ENCODE results near the gene DLG2.

Gene DLG2

GRCh38 chr11:83630211-83630610, 1996.9 kb downstream of the DLG2 start:
- H3K27me3 ChIP-seq (ENCODE audit: control insufficient read depth in 1 of 2, insufficient read depth in 2 of 2, low read length in 2 of 2): no peaks in the 10 kb centered on the region
- H3K36me3 ChIP-seq (ENCODE audit: insufficient read depth, low read length): no peaks in the 10 kb centered on the region
- H3K4me1 ChIP-seq (ENCODE audit: insufficient read depth, low read length): no peaks in the 10 kb centered on the region

GRCh38 chr11:83629775-83630174, 1997.4 kb downstream of the DLG2 start:
- Histone ChIP-seq H3K9me3 (ENCODE audit: low read length) (no peaks in the 10 kb centered on the region), H3K27me3 (ENCODE audit: control insufficient read depth in 1 of 2, insufficient read depth in 2 of 2, low read length in 2 of 2) (no peaks in the 10 kb centered on the region), H3K9ac (ENCODE audit: low read length) (no peak overlapping the region), H3K27ac (ENCODE audit: low read depth, low read length) (no peak overlapping the region), H3K36me3 (ENCODE audit: insufficient read depth, low read length) (no peaks in the 10 kb centered on the region), H3K4me1 (ENCODE audit: insufficient read depth, low read length) (no peaks in the 10 kb centered on the region), H3K4me3 (ENCODE audit: low read depth in 1 of 2, low read length in 2 of 2) (no peak overlapping the region)

More at GRCh38 chr11:83630211-83630610, 1996.9 kb downstream of the DLG2 start:
- Histone ChIP-seq H3K9ac (ENCODE audit: low read length) (no peak overlapping the region), H3K27ac (ENCODE audit: low read depth, low read length) (no peak overlapping the region), H3K9me3 (ENCODE audit: low read length) (no peaks in the 10 kb centered on the region), H3K4me3 (ENCODE audit: low read depth in 1 of 2, low read length in 2 of 2) (no peak overlapping the region)

- H3K9me3 ChIP-seq (ENCODE audit: low read length): no peaks in the 10 kb centered on the region
- H3K9ac ChIP-seq (ENCODE audit: low read length): no peak overlapping the region
- no peak overlapping the region for H3K27ac ChIP-seq (ENCODE audit: low read depth, low read length)
- no peaks in the 10 kb centered on the region for H3K27me3 ChIP-seq (ENCODE audit: control insufficient read depth in 1 of 2, insufficient read depth in 2 of 2, low read length in 2 of 2)
- no peaks in the 10 kb centered on the region for H3K36me3 ChIP-seq (ENCODE audit: insufficient read depth, low read length)
- H3K4me1 ChIP-seq (ENCODE audit: insufficient read depth, low read length): no peaks in the 10 kb centered on the region
- H3K4me3 ChIP-seq (ENCODE audit: low read depth in 1 of 2, low read length in 2 of 2): no peak overlapping the region
These were observed 1998.4 kb downstream of the DLG2 start for GRCh38 chr11:83628622-83629355.

DNA sequence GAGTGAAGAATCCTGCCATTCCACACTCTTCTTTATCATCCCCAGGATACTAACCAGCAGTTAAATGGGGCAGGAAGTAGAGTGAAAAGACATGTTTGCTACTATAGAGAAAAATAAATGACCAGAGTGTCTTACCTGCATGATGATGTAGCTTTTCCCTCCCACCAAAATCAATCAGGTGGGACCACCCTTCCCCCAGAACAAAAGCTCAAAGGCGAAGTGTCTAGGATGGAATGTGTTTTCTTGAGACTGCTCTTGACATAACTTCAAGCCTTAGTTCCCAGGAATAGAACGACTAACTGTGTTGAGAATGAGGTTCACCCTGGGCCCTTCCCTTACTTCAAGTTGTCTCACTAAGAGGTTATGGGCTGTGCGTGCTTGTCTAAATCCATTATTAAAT, 2001.8 kb downstream of the DLG2 start:
- H3K9me3 ChIP-seq (ENCODE audit: low read length): no peaks in the 10 kb centered on the region
- H3K27me3 ChIP-seq (ENCODE audit: control insufficient read depth in 1 of 2, insufficient read depth in 2 of 2, low read length in 2 of 2): no peaks in the 10 kb centered on the region
- H3K36me3 ChIP-seq (ENCODE audit: insufficient read depth, low read length): no peaks in the 10 kb centered on the region
- no peaks in the 10 kb centered on the region for H3K4me1 ChIP-seq (ENCODE audit: insufficient read depth, low read length)
- H3K4me3 ChIP-seq (ENCODE audit: low read depth in 1 of 2, low read length in 2 of 2): no peak overlapping the region
- H3K9ac ChIP-seq (ENCODE audit: low read length): no peak overlapping the region
- H3K27ac ChIP-seq (ENCODE audit: low read depth, low read length): no peak overlapping the region

GRCh38 chr11:83617671-83618070, 2009.5 kb downstream of the DLG2 start:
- Histone ChIP-seq H3K4me3 (ENCODE audit: low read depth in 1 of 2, low read length in 2 of 2) (no peak overlapping the region), H3K27me3 (ENCODE audit: control insufficient read depth in 1 of 2, insufficient read depth in 2 of 2, low read length in 2 of 2) (no peaks in the 10 kb centered on the region), H3K4me1 (ENCODE audit: insufficient read depth, low read length) (no peaks in the 10 kb centered on the region), H3K9me3 (ENCODE audit: low read length) (no peaks in the 10 kb centered on the region), H3K36me3 (ENCODE audit: insufficient read depth, low read length) (no peaks in the 10 kb centered on the region), H3K9ac (ENCODE audit: low read length) (no peak overlapping the region), H3K27ac (ENCODE audit: low read depth, low read length) (no peak overlapping the region)

- no peaks in the 10 kb centered on the region for H3K27me3 ChIP-seq (ENCODE audit: control insufficient read depth in 1 of 2, insufficient read depth in 2 of 2, low read length in 2 of 2)
- no peaks in the 10 kb centered on the region for H3K4me1 ChIP-seq (ENCODE audit: insufficient read depth, low read length)
- H3K9ac ChIP-seq (ENCODE audit: low read length): no peak overlapping the region
- no peaks in the 10 kb centered on the region for H3K36me3 ChIP-seq (ENCODE audit: insufficient read depth, low read length)
- no peak overlapping the region for H3K27ac ChIP-seq (ENCODE audit: low read depth, low read length)
- H3K4me3 ChIP-seq (ENCODE audit: low read depth in 1 of 2, low read length in 2 of 2): no peak overlapping the region
- no peaks in the 10 kb centered on the region for H3K9me3 ChIP-seq (ENCODE audit: low read length)
These were observed 2013.4 kb downstream of the DLG2 start for GRCh38 chr11:83613767-83614121.

DNA sequence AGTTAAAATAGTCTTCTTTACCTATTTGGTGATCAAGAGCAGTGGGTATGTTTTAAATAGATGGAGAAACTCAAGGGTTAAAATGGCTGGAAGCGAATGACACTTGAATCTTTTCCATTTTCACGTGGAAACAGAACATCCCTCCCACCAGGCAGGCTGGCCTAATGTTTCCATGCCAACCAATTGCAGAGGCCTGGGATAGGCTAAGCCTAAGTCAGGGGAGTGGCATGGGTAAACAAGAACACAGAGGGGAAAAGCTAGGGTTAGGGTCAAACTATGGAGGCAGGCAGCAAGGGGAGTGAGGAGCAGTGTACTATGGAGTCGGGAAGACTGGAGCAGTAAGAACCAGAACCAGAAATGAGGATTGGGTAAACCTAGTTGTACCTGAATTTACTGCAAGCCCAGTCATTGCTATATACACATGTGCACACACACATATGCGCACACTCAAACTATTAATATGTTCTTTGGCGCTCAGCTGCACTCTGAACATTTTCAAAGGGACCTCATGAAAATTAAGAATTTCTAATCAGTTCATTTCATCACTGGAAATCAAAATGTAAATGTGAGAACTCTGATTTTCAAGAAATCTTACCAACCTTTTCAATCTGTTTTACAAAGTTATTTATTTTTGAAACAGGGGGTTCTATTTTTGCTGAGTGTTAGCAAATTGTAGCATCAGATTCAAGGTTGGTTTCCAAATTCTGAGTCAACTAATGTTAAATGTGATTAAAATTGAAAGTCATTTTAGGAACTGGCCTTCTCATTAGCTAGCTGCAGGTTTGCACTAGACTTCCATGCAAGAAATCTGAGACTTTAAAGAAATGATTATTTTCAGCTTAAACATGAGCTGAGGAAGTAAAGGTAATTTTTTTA, 2014.0 kb downstream of the DLG2 start:
- Histone ChIP-seq H3K4me1 (ENCODE audit: insufficient read depth, low read length) (no peaks in the 10 kb centered on the region), H3K36me3 (ENCODE audit: insufficient read depth, low read length) (no peaks in the 10 kb centered on the region), H3K4me3 (ENCODE audit: low read depth in 1 of 2, low read length in 2 of 2) (no peak overlapping the region), H3K9ac (ENCODE audit: low read length) (no peak overlapping the region), H3K27me3 (ENCODE audit: control insufficient read depth in 1 of 2, insufficient read depth in 2 of 2, low read length in 2 of 2) (no peaks in the 10 kb centered on the region), H3K27ac (ENCODE audit: low read depth, low read length) (no peak overlapping the region), H3K9me3 (ENCODE audit: low read length) (no peaks in the 10 kb centered on the region)

GRCh38 chr11:83611600-83611999, 2015.5 kb downstream of the DLG2 start:
- no peaks in the 10 kb centered on the region for H3K27me3 ChIP-seq (ENCODE audit: control insufficient read depth in 1 of 2, insufficient read depth in 2 of 2, low read length in 2 of 2)
- H3K9me3 ChIP-seq (ENCODE audit: low read length): no peaks in the 10 kb centered on the region
- H3K27ac ChIP-seq (ENCODE audit: low read depth, low read length): no peak overlapping the region
- no peak overlapping the region for H3K9ac ChIP-seq (ENCODE audit: low read length)
- no peaks in the 10 kb centered on the region for H3K36me3 ChIP-seq (ENCODE audit: insufficient read depth, low read length)
- H3K4me3 ChIP-seq (ENCODE audit: low read depth in 1 of 2, low read length in 2 of 2): no peak overlapping the region
- no peaks in the 10 kb centered on the region for H3K4me1 ChIP-seq (ENCODE audit: insufficient read depth, low read length)

DNA sequence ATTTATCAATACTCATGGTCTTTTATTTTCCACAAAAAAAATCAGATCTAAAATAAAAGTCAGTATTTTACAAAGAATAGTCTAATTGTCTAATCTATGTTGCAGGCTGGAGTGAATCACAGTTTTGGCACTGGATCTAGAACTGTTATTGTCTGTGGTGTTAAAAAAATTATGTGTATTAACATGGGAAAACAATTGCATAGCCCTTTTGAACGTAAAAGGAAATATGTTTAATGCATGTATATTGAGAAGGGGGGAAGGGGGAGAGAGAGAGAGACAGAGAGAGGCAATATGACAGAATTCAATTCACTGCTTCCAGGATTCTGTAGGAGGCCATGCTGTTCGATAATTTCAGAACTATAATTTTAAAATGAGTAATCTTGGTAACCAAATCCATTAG, 2016.1 kb downstream of the DLG2 start:
- H3K9ac ChIP-seq (ENCODE audit: low read length): no peak overlapping the region
- H3K4me1 ChIP-seq (ENCODE audit: insufficient read depth, low read length): no peaks in the 10 kb centered on the region
- no peaks in the 10 kb centered on the region for H3K36me3 ChIP-seq (ENCODE audit: insufficient read depth, low read length)
- no peak overlapping the region for H3K4me3 ChIP-seq (ENCODE audit: low read depth in 1 of 2, low read length in 2 of 2)
- no peak overlapping the region for H3K27ac ChIP-seq (ENCODE audit: low read depth, low read length)
- no peaks in the 10 kb centered on the region for H3K27me3 ChIP-seq (ENCODE audit: control insufficient read depth in 1 of 2, insufficient read depth in 2 of 2, low read length in 2 of 2)
- H3K9me3 ChIP-seq (ENCODE audit: low read length): no peaks in the 10 kb centered on the region

- Histone ChIP-seq H3K36me3 (ENCODE audit: insufficient read depth, low read length) (no peaks in the 10 kb centered on the region), H3K27ac (ENCODE audit: low read depth, low read length) (no peak overlapping the region), H3K4me1 (ENCODE audit: insufficient read depth, low read length) (no peaks in the 10 kb centered on the region), H3K27me3 (ENCODE audit: control insufficient read depth in 1 of 2, insufficient read depth in 2 of 2, low read length in 2 of 2) (no peaks in the 10 kb centered on the region), H3K9ac (ENCODE audit: low read length) (no peak overlapping the region), H3K9me3 (ENCODE audit: low read length) (no peaks in the 10 kb centered on the region), H3K4me3 (ENCODE audit: low read depth in 1 of 2, low read length in 2 of 2) (no peak overlapping the region)
These were observed 2018.0 kb downstream of the DLG2 start for GRCh38 chr11:83609191-83609590.

DNA sequence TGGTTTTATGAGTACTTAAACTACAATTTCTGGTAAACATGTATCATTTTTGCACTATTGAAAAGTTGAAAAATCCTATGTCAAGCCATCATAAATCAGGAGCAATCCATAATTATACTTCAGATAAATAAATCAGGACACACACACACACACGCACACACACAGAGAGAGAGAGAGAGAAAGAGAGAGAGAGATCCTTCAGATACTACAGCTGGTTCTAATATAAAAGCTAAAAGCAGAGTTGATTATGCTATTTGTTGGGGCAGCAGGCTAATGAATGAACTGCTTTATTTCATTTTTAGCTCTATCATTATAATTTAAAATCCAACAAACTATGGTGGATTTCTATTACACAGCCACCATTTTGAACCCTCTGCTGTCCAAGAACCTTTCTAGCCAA, 2018.6 kb downstream of the DLG2 start:
- Histone ChIP-seq H3K36me3 (ENCODE audit: insufficient read depth, low read length) (no peaks in the 10 kb centered on the region), H3K4me1 (ENCODE audit: insufficient read depth, low read length) (no peaks in the 10 kb centered on the region), H3K9ac (ENCODE audit: low read length) (no peak overlapping the region), H3K27ac (ENCODE audit: low read depth, low read length) (no peak overlapping the region), H3K4me3 (ENCODE audit: low read depth in 1 of 2, low read length in 2 of 2) (no peak overlapping the region), H3K27me3 (ENCODE audit: control insufficient read depth in 1 of 2, insufficient read depth in 2 of 2, low read length in 2 of 2) (no peaks in the 10 kb centered on the region), H3K9me3 (ENCODE audit: low read length) (no peaks in the 10 kb centered on the region)
